Mucosa of stomach (tissue), 1 donor: ENCODE data around the gene KMT2C.
"Not testable (repeated sequence)": the region's sequence is repeated elsewhere in the genome, so short reads cannot be mapped to it uniquely, and the experiment has no call there.

ENCODE experiments used
- H3K27me3 ChIP-seq: one replicate; pipeline ENCODE4 v1.7.0; 2013; ENCODE audit warnings: mild to moderate bottlenecking, low read length; ENCODE audit not compliant: control insufficient read depth, insufficient read depth
- H3K36me3 ChIP-seq: one replicate; pipeline ENCODE4 v1.7.0; 2013; ENCODE audit warnings: low read length; ENCODE audit not compliant: control insufficient read depth, insufficient read depth
- H3K4me1 ChIP-seq: one replicate; pipeline ENCODE4 v1.7.0; 2013; ENCODE audit warnings: mild to moderate bottlenecking, low read length; ENCODE audit not compliant: control insufficient read depth, insufficient read depth
- H3K4me3 ChIP-seq: one replicate; pipeline ENCODE4 v1.7.0; 2013; ENCODE audit warnings: low read length
- H3K9ac ChIP-seq: one replicate; pipeline ENCODE4 v1.7.0; 2013; ENCODE audit warnings: mild to moderate bottlenecking, low read length, moderate library complexity
- H3K9me3 ChIP-seq: one replicate; pipeline ENCODE4 v1.7.0; 2013; ENCODE audit warnings: mild to moderate bottlenecking, low read length, moderate library complexity; ENCODE audit not compliant: control insufficient read depth
- donor health status: Pancreatic carcinoma.

Gene KMT2C

DNA sequence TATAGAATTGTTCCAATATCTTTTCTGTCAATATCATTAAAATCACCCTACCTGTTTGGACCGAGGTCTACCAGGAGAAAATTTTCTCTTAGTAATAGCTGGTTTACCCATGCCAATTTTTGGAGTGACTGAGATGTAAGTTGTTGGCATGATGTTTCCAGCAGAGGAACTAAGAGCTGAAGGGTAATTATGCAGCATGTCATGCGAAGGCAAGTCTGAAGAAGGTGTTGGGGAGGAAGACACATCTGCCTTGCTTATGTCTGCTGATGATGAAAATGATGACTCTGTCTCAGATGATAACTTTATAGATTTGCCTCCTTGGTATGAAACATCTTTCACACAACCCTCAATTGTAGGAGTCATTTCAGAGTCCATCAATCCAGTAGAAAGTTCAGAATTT lies 188.0 kb downstream of the KMT2C start:
- not testable (repeated sequence) for H3K9ac ChIP-seq, H3K4me3 ChIP-seq, H3K36me3 ChIP-seq, H3K4me1 ChIP-seq, H3K9me3 ChIP-seq, H3K27me3 ChIP-seq

DNA sequence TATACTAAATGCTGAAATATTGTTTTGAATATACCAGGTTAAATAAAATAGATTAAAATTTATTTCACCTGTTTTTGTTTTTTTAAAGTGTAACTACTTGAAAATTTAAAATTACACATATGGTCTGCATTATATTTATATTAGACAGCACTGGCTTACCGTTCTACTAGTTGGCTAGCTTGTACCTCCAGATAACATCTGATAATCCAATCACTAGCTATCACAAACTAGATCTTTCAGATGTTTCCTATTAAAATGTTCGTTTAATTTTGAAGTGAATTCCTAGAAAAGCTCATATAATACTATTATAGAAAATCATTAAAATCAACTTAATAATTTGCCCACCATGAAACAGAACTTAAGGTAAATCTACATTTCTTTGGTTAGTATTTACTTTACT lies 190.4 kb downstream of the KMT2C start:
- H3K27me3 ChIP-seq, H3K36me3 ChIP-seq, H3K4me1 ChIP-seq, H3K4me3 ChIP-seq, H3K9ac ChIP-seq, H3K9me3 ChIP-seq: not testable (repeated sequence)

DNA sequence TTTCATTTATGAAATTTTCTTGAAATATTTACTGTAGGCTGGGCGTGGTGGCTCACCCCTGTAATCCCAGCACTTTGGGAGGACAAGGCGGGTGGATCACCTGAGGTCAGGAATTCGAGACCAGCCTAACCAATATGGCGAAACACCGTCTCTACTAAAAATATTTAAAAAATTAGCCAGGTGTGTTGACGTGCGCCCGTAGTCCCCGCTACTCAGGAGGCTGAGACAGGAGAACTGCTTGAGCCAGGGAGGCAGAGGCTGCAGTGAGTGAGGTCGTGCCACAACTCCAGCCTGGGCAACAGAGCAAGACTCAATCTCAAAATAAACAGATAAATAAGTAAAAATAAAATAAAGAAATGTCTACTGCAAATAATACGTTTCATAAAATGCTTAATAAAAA lies 192.3 kb downstream of the KMT2C start:
- not testable (repeated sequence) for H3K9ac ChIP-seq, H3K4me1 ChIP-seq, H3K27me3 ChIP-seq, H3K36me3 ChIP-seq, H3K9me3 ChIP-seq, H3K4me3 ChIP-seq

DNA sequence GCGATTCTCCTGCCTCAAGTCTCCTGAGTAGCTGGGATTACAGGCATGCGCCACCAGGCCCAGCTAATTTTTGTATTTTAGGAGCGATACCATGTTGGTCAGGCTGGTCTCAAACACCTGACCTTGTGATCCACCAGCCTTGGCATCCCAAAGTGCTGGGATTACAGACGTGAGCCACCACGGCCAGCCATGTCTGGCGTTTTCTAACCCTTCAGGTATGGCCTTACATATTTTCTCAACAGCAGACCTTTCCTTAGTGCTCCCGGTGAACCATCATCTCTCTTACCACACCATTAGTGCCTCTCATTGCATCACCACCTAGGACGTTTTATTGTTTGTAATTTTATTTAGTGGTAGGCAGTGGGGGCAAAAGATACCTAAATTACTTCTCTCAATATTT lies 194.5 kb downstream of the KMT2C start:
- H3K36me3 ChIP-seq, H3K27me3 ChIP-seq, H3K4me3 ChIP-seq, H3K9me3 ChIP-seq, H3K4me1 ChIP-seq, H3K9ac ChIP-seq: not testable (repeated sequence)

DNA sequence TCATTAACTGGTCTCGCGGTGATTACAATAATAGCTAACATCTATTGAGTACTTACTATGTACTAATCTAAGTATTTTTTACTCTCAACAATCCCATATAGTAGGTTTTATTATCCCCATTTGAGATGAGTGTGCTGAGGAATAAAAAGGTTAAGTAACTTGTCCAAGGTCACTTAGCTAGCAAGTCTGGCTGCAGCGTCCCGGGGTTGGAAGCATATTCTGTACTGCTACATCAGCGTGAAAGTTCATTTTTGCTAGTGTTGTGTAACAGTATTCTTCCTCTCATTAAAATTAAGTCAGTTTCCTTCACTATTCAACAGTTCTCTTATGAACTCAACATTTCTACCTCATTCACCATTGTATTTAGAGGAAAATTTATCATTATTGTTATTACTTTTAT lies 199.5 kb downstream of the KMT2C start:
- not testable (repeated sequence) for H3K27me3 ChIP-seq, H3K9me3 ChIP-seq, H3K4me3 ChIP-seq, H3K4me1 ChIP-seq, H3K9ac ChIP-seq, H3K36me3 ChIP-seq

DNA sequence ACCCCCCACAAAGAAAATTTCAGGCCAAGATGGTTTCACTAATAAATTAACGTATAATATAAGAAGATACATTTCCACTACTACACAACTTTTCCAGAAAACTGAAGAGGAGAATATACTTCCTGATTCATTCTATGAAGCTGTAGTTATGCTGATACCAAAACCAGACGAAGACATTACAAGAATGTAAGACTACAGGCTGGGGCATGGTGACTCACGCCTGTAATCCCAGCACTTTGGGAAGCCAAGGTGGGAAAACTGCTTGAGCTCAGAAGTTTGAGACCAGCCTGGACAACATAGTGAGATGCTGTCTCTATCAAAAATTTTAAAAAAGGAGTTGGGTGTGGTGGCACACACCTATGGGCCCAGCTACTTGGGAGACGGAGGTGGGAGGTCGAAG lies 201.4 kb downstream of the KMT2C start:
- H3K9me3 ChIP-seq, H3K27me3 ChIP-seq, H3K4me3 ChIP-seq, H3K4me1 ChIP-seq, H3K36me3 ChIP-seq, H3K9ac ChIP-seq: not testable (repeated sequence)

DNA sequence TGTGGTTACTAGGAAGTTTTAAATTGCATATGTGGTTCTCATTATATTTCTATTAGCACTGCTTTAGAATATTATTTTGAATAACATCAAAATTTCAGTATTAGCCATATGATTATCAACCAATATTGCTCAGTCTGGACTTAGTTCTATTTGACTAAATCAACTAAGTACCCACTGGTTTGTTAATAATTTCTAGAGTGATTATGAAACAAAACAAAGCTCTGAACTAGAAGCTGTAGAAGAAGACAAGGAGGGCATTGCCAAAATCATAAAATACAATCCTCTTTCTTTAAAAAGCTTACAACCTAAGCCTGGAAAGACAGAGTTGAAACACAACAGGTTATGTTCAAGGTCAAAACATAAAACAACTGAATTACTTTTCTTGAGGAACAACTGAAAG lies 204.7 kb downstream of the KMT2C start:
- Histone ChIP-seq H3K9me3 (no peaks in the 10 kb centered on the region), H3K9ac (no peak overlapping the region), H3K4me1 (no peaks in the 10 kb centered on the region), H3K36me3 (no peaks in the 10 kb centered on the region), H3K4me3 (no peak overlapping the region), H3K27me3 (no peaks in the 10 kb centered on the region)

DNA sequence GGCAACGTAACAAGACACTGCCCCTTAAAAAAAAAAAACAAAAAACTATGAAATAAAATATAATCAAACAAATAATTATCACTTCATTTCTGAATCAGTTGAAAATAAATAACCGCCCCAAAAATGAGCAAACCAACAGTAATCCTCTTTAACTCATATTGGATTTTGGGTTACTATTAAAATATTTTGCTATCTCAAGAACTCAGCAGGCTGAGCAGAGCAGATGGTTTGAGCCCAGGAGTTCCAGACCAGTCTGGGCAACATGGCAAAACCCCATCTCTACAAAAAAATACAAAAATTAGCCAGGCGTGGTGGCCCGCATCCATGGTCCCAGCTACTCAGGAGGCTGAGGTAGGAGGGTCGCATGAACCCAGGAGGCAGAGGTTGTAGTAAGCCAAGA lies 216.2 kb downstream of the KMT2C start:
- H3K4me3 ChIP-seq, H3K9ac ChIP-seq, H3K27me3 ChIP-seq, H3K36me3 ChIP-seq, H3K9me3 ChIP-seq, H3K4me1 ChIP-seq: not testable (repeated sequence)

DNA sequence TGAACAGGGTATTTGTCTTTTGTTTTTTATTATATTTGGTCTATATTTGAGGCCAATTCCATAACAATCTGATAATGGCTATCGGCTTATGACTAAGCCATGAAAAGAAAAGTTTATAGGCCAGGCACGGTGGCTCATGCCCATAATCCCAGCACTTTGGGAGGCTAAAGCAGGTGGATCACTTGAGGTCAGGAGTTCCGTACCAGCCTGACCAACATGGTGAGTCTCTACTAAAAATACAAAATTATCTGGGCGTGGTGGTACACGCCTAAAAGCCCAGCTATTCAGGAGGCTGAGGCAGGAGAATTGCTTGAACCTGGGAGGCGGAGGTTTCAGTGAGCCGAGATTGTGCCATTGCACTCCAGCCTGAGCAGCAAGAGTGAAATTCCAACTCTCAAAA lies 227.0 kb downstream of the KMT2C start:
- H3K36me3 ChIP-seq, H3K9ac ChIP-seq, H3K4me1 ChIP-seq, H3K4me3 ChIP-seq, H3K9me3 ChIP-seq, H3K27me3 ChIP-seq: not testable (repeated sequence)

DNA sequence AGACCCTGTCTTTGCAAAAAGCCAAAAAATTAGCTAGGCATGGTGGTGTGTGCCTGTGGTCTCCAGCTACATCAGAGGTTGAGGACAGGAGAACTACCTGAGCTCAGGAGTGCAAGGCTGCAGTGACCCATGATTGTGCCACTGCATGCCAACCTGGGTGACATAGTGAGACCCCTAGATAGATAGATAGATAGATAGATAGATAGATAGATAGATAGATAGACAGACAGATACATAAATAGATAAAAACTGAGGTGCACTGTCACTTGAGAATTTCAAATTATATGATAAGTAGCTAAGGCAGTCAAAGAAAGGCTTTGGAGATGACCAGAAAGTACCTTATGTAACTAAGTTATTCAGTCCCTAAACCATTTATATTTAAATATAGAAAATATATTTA lies 231.4 kb downstream of the KMT2C start:
- not testable (repeated sequence) for H3K27me3 ChIP-seq, H3K4me3 ChIP-seq, H3K36me3 ChIP-seq, H3K4me1 ChIP-seq, H3K9ac ChIP-seq, H3K9me3 ChIP-seq

DNA sequence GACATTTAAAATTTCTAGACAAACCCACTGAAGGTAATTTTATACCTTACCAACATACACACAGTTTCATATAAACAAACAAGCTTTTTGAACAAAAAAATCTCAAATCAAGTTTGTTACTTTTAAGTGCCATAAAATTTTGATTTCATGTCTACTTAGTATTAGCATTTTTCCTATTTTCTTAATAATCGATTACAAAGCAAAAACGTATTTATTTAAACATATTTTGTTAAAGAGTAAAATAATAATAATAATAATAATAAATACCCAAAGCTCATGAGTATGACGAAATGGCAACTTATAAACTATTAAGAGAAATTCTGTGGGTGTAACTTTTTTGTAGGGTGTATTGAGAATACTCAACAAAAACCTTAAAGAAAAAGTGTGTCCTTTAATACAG lies 232.7 kb downstream of the KMT2C start:
- Histone ChIP-seq H3K36me3 (no peaks in the 10 kb centered on the region), H3K4me3 (no peak overlapping the region), H3K9ac (no peak overlapping the region), H3K4me1 (no peaks in the 10 kb centered on the region), H3K9me3 (no peaks in the 10 kb centered on the region), H3K27me3 (no peaks in the 10 kb centered on the region)

DNA sequence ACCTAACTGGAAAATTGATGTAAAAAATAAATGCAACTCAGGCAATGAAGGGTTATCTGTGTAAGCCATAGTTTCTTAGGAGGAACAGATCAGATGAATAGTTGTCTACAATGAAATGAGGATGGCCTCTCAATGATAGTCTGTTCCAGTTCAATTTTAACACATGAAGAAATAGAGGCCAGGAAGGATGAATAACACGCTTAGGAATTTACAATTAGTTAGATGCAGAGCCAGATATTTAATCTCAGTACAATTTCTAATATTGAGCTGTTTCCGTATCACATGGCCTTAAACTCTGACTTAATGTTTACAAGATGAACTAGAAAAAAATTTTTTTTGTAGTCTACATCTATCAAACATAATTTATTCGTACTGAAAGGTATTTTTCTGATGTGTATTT lies 233.7 kb downstream of the KMT2C start:
- H3K36me3 ChIP-seq = no peaks in the 10 kb centered on the region
- H3K4me1 ChIP-seq = no peaks in the 10 kb centered on the region
- no peak overlapping the region for H3K4me3 ChIP-seq
- no peaks in the 10 kb centered on the region for H3K27me3 ChIP-seq
- no peak overlapping the region for H3K9ac ChIP-seq
- no peaks in the 10 kb centered on the region for H3K9me3 ChIP-seq

DNA sequence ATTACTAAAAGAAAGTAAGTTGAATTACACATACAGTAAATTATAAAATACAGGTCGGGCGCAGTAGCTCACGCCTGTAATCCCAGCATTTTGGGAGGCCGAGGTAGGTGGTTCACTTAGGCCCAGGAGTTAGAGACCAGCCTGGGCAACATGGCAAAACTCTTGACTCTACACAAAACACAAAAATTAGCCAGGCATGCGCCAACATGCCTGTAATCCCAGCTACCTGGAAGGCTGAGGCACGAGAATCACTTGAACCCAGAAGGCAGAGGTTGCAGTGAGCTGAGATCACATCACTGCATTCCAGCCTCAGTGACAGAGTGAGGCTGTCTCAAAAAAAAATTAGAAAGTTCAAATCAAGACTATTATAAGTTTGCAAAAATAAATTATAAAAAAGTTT lies 235.4 kb downstream of the KMT2C start:
- no peaks in the 10 kb centered on the region for H3K9me3 ChIP-seq
- no peaks in the 10 kb centered on the region for H3K27me3 ChIP-seq
- no peak overlapping the region for H3K9ac ChIP-seq
- H3K4me1 ChIP-seq = no peaks in the 10 kb centered on the region
- H3K36me3 ChIP-seq = peaks cover 3% of the 10 kb centered on the region
- no peak overlapping the region for H3K4me3 ChIP-seq
